ENCODE data around the gene SMIM43.

The SMIM43 gene

GRCh38 chr4:121728066-121728465 is 36.9 kb downstream of the SMIM43 start:
- no peak overlapping the region for H2AFZ ChIP-seq (ENCODE audit: low read length)
- H3K9me3 ChIP-seq (ENCODE audit: insufficient read depth, low read depth, low read length): no peaks in the 10 kb centered on the region
- H3K4me1 ChIP-seq (ENCODE audit: insufficient read depth, low read length, poor library complexity, severe bottlenecking): no peaks in the 10 kb centered on the region
- no peak overlapping the region for H3K4me3 ChIP-seq (ENCODE audit: low read length, poor library complexity, severe bottlenecking)
- H3K27me3 ChIP-seq (ENCODE audit: insufficient read depth, low read length, poor library complexity, severe bottlenecking): no peaks in the 10 kb centered on the region
- no peak overlapping the region for H3K9ac ChIP-seq (ENCODE audit: low read depth, low read length, poor library complexity, severe bottlenecking)
- no peak overlapping the region for H3K4me2 ChIP-seq (ENCODE audit: low read depth, low read length, poor library complexity, severe bottlenecking)
- H3F3A ChIP-seq (ENCODE audit: low read depth): no peaks in the 10 kb centered on the region
- TF ChIP-seq CTCF (conservative IDR thresholded peaks at IDR 0.05; ENCODE audit: low read length): no peak
- no peak for TF ChIP-seq EZH2phosphoT487 (IDR thresholded peaks at IDR 0.05; ENCODE audit: borderline replicate concordance)
- H4K20me1 ChIP-seq (ENCODE audit: insufficient read depth, low read length, poor library complexity, severe bottlenecking): no peaks in the 10 kb centered on the region
- no peaks in the 10 kb centered on the region for H3K9me2 ChIP-seq (replicated peaks; ENCODE audit: low read depth, low read length)
- no peaks in the 10 kb centered on the region for H3K36me3 ChIP-seq (ENCODE audit: insufficient read depth, low read length)
- H3K79me2 ChIP-seq (ENCODE audit: insufficient read depth, low read length): no peaks in the 10 kb centered on the region

- Histone ChIP-seq H3K4me3 (ENCODE audit: low read length, poor library complexity, severe bottlenecking) (no peak overlapping the region), H3K4me1 (ENCODE audit: insufficient read depth, low read length, poor library complexity, severe bottlenecking) (no peaks in the 10 kb centered on the region), H3K79me2 (ENCODE audit: insufficient read depth, low read length) (no peaks in the 10 kb centered on the region), H3K27me3 (ENCODE audit: insufficient read depth, low read length, poor library complexity, severe bottlenecking) (no peaks in the 10 kb centered on the region), H2AFZ (ENCODE audit: low read length) (peak overlapping the region; percentile 63), H3K9me2 (replicated peaks; ENCODE audit: low read depth, low read length) (no peaks in the 10 kb centered on the region), H3K9ac (ENCODE audit: low read depth, low read length, poor library complexity, severe bottlenecking) (no peak overlapping the region), H4K20me1 (ENCODE audit: insufficient read depth, low read length, poor library complexity, severe bottlenecking) (no peaks in the 10 kb centered on the region), H3K9me3 (ENCODE audit: insufficient read depth, low read depth, low read length) (no peaks in the 10 kb centered on the region), H3K4me2 (ENCODE audit: low read depth, low read length, poor library complexity, severe bottlenecking) (no peak overlapping the region), H3K36me3 (ENCODE audit: insufficient read depth, low read length) (no peaks in the 10 kb centered on the region), H3F3A (ENCODE audit: low read depth) (no peaks in the 10 kb centered on the region)
- TF ChIP-seq CTCF (conservative IDR thresholded peaks at IDR 0.05; ENCODE audit: low read length) (peak; percentile 68), EZH2phosphoT487 (IDR thresholded peaks at IDR 0.05; ENCODE audit: borderline replicate concordance) (no peak)
These were observed 38.2 kb downstream of the SMIM43 start for GRCh38 chr4:121726642-121727268.

- no peak overlapping the region for H3K4me3 ChIP-seq (ENCODE audit: low read length, poor library complexity, severe bottlenecking)
- no peaks in the 10 kb centered on the region for H3K4me1 ChIP-seq (ENCODE audit: insufficient read depth, low read length, poor library complexity, severe bottlenecking)
- no peaks in the 10 kb centered on the region for H3K79me2 ChIP-seq (ENCODE audit: insufficient read depth, low read length)
- no peak for TF ChIP-seq CTCF (conservative IDR thresholded peaks at IDR 0.05; ENCODE audit: low read length)
- no peak for TF ChIP-seq EZH2phosphoT487 (IDR thresholded peaks at IDR 0.05; ENCODE audit: borderline replicate concordance)
- H3K9me3 ChIP-seq (ENCODE audit: insufficient read depth, low read depth, low read length): no peaks in the 10 kb centered on the region
- no peak overlapping the region for H2AFZ ChIP-seq (ENCODE audit: low read length)
- H3K36me3 ChIP-seq (ENCODE audit: insufficient read depth, low read length): no peaks in the 10 kb centered on the region
- H4K20me1 ChIP-seq (ENCODE audit: insufficient read depth, low read length, poor library complexity, severe bottlenecking): no peaks in the 10 kb centered on the region
- H3F3A ChIP-seq (ENCODE audit: low read depth): no peaks in the 10 kb centered on the region
- no peaks in the 10 kb centered on the region for H3K27me3 ChIP-seq (ENCODE audit: insufficient read depth, low read length, poor library complexity, severe bottlenecking)
- no peaks in the 10 kb centered on the region for H3K9me2 ChIP-seq (replicated peaks; ENCODE audit: low read depth, low read length)
- no peak overlapping the region for H3K4me2 ChIP-seq (ENCODE audit: low read depth, low read length, poor library complexity, severe bottlenecking)
- H3K9ac ChIP-seq (ENCODE audit: low read depth, low read length, poor library complexity, severe bottlenecking): no peak overlapping the region
These were observed 40.3 kb downstream of the SMIM43 start for GRCh38 chr4:121724671-121725070.

All from Loucy (cell line).